GM12864 (cell line): Measurements from ENCODE around the gene BEST1.

Source experiments
- DNase-seq: peaks from one replicate; pipeline ENCODE4 v3.0.0-alpha.2; 2011; ENCODE audit warnings: low read depth
- H3K4me3 ChIP-seq: 2 replicates; pipeline ENCODE4 v1.5.1; 2011; ENCODE audit warnings: mild to moderate bottlenecking, low read depth, low read length, control low read depth
- TF ChIP-seq, protein P1 (sequence below): IDR thresholded peaks from 2 replicates; pipeline ENCODE4 v1.5.1; 2011; ENCODE audit warnings: low read depth, mild to moderate bottlenecking, moderate library complexity, low read length, control low read depth, inconsistent platforms; ENCODE audit errors: missing control alignments

BEST1 gene

DNA sequence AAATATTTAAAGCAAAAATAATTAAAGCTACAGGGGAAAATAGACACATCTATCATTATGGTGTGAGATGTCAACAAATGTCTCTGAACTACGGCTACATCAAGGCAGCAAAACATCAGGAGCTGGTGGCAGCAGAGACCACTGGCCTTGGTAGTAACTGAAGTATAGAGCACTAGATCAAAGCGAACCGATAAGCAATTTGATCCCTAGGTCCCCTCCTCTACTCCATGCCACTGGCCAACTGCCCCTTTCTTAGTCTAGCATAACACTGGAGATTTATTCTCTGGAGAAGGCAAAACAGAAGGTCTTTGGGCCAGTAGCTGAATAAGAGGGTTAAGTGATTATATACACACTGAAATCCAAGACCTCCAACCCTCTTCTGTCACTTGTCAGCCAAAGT, 19.2 kb upstream of the BEST1 start:
- no peak overlapping the region for H3K4me3 ChIP-seq
- TF ChIP-seq, protein P1, sequence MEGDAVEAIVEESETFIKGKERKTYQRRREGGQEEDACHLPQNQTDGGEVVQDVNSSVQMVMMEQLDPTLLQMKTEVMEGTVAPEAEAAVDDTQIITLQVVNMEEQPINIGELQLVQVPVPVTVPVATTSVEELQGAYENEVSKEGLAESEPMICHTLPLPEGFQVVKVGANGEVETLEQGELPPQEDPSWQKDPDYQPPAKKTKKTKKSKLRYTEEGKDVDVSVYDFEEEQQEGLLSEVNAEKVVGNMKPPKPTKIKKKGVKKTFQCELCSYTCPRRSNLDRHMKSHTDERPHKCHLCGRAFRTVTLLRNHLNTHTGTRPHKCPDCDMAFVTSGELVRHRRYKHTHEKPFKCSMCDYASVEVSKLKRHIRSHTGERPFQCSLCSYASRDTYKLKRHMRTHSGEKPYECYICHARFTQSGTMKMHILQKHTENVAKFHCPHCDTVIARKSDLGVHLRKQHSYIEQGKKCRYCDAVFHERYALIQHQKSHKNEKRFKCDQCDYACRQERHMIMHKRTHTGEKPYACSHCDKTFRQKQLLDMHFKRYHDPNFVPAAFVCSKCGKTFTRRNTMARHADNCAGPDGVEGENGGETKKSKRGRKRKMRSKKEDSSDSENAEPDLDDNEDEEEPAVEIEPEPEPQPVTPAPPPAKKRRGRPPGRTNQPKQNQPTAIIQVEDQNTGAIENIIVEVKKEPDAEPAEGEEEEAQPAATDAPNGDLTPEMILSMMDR, result no peak
- DNase-seq, result no peak

GRCh38 chr11:61935861-61936260, 14.3 kb upstream of the BEST1 start:
- DNase-seq, result no peak
- TF ChIP-seq, protein P1, result no peak

GRCh38 chr11:61940466-61940865, 9.7 kb upstream of the BEST1 start:
- no peak for DNase-seq
- TF ChIP-seq, protein P1, result no peak
- no peak overlapping the region for H3K4me3 ChIP-seq

More at GRCh38 chr11:61935861-61936260, 14.3 kb upstream of the BEST1 start:
- H3K4me3 ChIP-seq, result no peak overlapping the region

DNA sequence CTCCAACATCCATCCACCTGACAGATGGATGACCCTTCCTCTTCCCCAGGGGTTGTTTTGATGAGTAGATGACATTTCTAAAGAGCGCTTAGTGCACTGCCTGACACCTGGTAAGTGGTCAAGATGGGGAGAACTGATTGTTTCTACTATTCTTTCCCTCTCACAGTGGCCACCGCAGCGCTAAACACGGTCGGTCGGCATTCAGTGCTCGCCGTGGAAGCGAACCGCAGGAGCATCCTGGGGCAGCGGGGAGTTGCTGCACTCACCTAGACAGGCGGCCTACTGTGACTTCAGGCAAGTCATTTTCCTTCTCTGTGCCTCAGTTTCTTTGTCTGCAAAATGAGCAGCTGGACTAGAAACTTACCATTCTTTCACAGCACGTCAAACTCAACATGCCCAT, 5.0 kb upstream of the BEST1 start:
- H3K4me3 ChIP-seq, result no peak overlapping the region
- DNase-seq, result no peak
- TF ChIP-seq, protein P1, result no peak

DNA sequence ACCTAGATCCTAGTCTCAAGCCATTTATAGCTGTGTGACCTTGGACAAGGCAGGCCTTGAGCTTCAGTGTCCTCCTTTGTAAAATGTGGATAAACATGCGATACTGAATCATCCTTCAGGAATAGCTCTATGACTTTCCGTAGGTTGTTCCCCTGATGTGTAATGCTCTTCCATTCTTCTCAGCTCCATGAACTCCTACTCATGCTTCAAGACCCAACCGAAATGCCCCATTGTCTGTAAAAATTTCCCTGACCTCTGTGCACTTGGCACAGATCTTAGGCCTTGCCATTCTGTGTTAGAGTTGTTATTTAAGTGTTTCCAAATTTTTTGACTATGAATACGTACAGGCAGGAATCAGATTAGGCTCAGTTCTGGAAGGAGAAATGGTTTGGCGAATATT, 3.3 kb upstream of the BEST1 start:
- TF ChIP-seq, protein P1, result no peak
- DNase-seq, result no peak
- H3K4me3 ChIP-seq, result no peak overlapping the region

DNA sequence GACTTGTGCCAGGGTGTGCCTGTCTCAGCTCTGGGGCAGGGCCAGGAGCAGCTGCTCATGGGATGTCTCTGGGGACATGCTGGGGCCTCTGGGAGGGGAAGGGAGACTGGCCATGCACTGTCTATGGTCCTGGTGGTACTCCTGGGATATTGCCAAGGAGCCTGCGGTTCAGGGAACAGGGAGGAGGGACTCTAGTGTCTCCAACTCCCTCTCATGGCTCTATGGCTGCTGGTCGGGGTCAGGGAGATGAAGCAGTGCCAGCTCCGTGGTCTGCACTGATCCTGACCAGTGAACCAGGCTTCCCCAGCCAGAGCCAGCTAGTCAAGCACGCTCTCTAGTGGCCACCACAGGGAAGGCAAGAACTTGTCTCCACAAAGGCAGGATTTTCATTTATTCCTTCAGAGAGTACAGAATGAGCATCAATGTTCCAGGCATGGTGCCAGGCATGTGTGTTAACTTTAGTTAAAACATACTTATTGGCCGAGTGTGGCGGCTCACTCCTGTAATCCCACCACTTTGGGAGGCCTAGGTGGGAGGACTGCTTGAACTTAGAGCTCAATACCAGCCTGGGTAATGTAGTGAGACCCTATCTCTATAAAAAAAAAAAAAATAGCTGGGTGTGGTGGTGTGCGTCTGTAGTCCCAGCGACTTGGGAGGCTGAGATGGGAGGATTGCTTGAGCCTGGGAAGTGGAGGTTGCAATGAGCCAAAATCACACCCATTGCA, 2.5 kb upstream of the BEST1 start:
- DNase-seq, result no peak
- H3K4me3 ChIP-seq, result no peak overlapping the region
- TF ChIP-seq, protein P1, result peak; percentile 97

DNA sequence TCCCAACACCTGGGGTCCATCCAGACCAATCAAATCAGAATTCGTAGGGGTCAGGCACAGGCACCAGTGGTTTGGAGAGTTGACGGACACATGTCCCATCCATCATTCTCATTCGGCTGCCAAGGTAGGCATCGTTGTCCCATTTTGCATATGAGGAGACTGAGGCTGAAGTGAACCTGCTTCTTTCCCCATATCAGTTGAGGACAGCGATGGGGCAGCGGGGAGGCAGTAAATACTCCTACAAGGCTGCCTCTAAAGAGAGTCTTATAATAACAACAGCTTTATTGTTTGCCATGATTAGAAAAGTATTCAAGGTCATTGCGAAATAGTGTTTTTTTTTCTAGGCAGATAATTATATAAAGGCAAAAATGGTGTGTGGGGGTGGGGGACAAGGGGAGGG, 1.6 kb upstream of the BEST1 start:
- no peak overlapping the region for H3K4me3 ChIP-seq
- TF ChIP-seq, protein P1, result no peak
- no peak for DNase-seq
